Mucosa of stomach (tissue), 1 donor: Measurements from ENCODE around the gene SGIP1.

ENCODE experiments used
- H3K27me3 ChIP-seq: one replicate; pipeline ENCODE4 v1.7.0; 2013; ENCODE audit warnings: mild to moderate bottlenecking, low read length; ENCODE audit not compliant: control insufficient read depth, insufficient read depth
- H3K36me3 ChIP-seq: one replicate; pipeline ENCODE4 v1.7.0; 2013; ENCODE audit warnings: low read length; ENCODE audit not compliant: control insufficient read depth, insufficient read depth
- H3K4me1 ChIP-seq: one replicate; pipeline ENCODE4 v1.7.0; 2013; ENCODE audit warnings: mild to moderate bottlenecking, low read length; ENCODE audit not compliant: control insufficient read depth, insufficient read depth
- H3K4me3 ChIP-seq: one replicate; pipeline ENCODE4 v1.7.0; 2013; ENCODE audit warnings: low read length
- H3K9ac ChIP-seq: one replicate; pipeline ENCODE4 v1.7.0; 2013; ENCODE audit warnings: mild to moderate bottlenecking, low read length, moderate library complexity
- H3K9me3 ChIP-seq: one replicate; pipeline ENCODE4 v1.7.0; 2013; ENCODE audit warnings: mild to moderate bottlenecking, low read length, moderate library complexity; ENCODE audit not compliant: control insufficient read depth
- donor health status: Pancreatic carcinoma.

SGIP1 gene

DNA sequence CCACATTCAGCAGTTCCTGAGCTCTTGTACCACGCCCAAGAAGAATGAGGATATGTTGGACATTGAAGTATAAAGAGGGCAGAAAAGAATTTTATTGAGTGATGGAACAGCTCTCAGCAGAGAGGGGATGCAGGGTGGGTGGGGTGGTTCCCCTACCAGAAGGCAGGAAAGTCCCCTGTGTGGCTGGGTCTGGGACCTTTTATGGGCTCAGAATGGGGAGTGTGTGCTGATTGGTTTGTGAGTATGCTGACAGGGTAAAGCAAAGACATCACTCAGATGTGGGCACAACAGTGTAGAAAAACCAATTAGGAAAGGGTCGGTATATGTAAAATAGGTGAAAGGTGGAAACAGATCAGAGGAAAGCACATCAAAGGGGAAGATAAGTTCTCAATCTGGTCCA, 62.2 kb downstream of the SGIP1 start:
- Histone ChIP-seq H3K36me3 (no peaks in the 10 kb centered on the region), H3K4me3 (no peak overlapping the region), H3K9me3 (no peaks in the 10 kb centered on the region), H3K27me3 (no peaks in the 10 kb centered on the region), H3K9ac (no peak overlapping the region), H3K4me1 (no peaks in the 10 kb centered on the region)

DNA sequence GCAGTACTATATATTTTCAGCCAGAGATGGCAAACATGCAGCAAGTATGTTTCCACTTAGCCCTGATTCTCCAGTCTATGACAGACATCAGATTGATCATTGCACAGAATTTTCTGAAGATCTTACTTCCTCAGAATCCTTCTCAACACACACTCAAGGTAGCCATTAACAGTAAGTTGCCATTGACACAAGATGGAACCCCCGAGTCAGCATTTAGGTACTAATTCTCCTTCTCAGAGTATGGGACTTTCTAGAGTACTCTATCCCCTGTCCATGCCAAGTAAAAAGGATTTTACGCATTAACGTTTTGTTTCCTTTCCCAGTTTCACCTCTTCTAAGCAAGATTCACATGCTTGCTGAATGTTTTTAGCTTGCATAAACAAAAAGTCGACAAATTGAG, 63.5 kb downstream of the SGIP1 start:
- no peak overlapping the region for H3K4me3 ChIP-seq
- no peak overlapping the region for H3K9ac ChIP-seq
- H3K36me3 ChIP-seq = no peaks in the 10 kb centered on the region

DNA sequence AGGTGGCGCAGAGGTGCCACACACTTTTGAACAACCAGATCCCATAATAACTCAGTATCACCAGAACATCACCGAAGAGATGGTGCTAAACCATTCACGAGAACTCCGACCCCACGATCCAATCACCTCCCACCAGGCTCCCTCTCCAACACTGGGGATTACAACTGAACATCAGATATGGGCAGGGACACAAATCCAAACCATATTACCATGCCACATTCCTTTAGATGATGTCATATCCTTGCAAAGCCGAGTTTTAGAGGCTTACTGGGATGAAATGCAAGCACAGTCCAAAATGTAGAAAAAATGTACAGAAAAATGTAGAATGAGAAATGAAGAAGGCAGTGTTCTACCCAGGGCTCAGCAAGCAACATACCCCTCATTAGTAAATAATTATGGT, 64.7 kb downstream of the SGIP1 start:
- Histone ChIP-seq H3K4me1 (no peaks in the 10 kb centered on the region), H3K27me3 (no peaks in the 10 kb centered on the region), H3K9me3 (no peaks in the 10 kb centered on the region), H3K4me3 (no peak overlapping the region), H3K9ac (no peak overlapping the region), H3K36me3 (no peaks in the 10 kb centered on the region)

More for the DNA sequence above, 63.5 kb downstream of the SGIP1 start:
- no peaks in the 10 kb centered on the region for H3K9me3 ChIP-seq
- no peaks in the 10 kb centered on the region for H3K27me3 ChIP-seq
- H3K4me1 ChIP-seq = no peaks in the 10 kb centered on the region

DNA sequence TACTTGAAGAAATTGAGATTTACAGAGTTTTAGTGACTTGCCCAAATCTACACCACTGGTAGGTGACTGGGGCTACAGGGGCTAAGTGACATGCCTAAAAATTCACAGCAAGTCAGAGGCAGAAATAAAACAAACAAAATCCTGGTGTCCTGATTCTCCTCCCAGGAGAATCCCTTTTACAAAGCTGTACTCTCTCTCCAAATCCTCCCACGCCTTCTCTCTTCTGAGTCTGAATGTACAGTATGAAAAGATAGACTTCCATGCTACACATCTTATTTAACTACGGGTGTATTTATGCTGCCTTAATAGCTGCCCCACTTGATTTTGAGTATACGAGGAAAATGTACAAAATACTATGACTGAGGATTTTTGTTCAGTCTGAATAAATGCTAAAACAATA, 65.4 kb downstream of the SGIP1 start:
- Histone ChIP-seq H3K4me1 (no peaks in the 10 kb centered on the region), H3K4me3 (no peak overlapping the region), H3K36me3 (no peaks in the 10 kb centered on the region), H3K9me3 (no peaks in the 10 kb centered on the region), H3K27me3 (no peaks in the 10 kb centered on the region), H3K9ac (no peak overlapping the region)

DNA sequence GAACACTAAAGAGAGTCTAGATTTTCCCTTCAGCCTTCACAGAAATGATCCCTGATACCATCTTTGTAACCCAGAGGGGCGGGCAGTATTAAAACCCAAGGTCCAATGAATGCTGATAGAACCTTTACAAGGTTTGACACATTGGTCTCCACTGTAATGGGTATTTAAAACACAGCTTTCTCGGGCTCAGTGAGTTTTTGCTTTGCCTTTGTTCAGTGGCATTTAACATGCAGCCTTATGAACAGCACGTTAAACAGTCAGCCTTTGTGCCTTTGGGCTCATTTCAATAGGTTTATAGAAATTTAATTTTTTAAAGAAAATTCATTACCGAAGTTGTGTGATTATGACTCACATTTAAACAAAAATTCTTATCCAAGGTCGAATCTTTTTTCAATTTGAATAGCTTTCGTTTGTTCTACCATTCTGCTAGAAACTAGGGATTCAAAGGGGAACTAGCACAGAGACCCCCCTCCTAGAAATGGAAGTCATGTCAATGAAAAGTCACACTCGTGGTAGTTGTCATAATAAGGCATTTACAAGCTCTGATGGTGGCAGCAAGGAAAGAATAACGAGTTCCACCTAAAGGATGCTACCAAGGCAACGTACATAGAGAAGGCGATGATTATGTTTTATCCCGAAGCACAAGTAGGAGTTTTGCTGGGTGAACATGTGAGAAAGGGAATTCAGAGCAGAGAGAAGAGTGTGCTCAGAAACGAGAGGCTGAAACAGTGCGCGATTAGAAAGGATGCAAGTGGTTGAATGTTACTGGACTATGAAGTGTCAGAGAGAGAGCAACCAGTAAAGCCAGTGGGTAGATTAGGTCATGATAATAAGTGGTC, 66.2 kb downstream of the SGIP1 start:
- Histone ChIP-seq H3K9me3 (no peaks in the 10 kb centered on the region), H3K9ac (no peak overlapping the region), H3K27me3 (no peaks in the 10 kb centered on the region), H3K4me1 (no peaks in the 10 kb centered on the region), H3K36me3 (no peaks in the 10 kb centered on the region), H3K4me3 (no peak overlapping the region)

DNA sequence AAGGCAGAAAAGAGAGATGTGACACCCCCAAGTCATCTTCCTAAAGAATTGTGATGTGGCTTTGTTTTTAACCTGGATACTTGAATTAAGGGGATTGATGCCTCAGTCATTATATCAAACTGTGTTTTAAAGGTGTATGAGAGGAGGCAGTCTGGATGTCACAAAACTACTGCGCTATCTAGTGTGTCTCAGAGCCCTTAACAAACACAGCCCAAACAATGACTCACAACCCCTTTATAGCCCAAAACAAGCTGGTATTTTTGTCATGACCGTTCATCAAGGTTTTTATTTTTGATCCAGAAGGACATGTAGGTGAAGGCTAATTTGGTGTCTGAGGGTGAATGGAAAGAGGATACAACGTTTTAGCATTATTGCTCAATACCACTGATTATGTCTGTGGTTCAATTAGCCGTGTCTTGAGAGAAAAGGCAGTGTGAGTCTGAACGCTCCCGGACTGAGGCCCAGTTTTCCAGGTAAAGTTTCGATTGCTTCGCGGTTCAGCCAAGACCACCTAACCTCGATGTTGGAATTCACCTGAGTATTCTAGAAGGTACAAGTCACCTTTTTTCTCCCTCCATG, 71.6 kb downstream of the SGIP1 start:
- Histone ChIP-seq H3K4me3 (no peak overlapping the region), H3K4me1 (no peaks in the 10 kb centered on the region), H3K36me3 (no peaks in the 10 kb centered on the region), H3K9ac (no peak overlapping the region), H3K9me3 (no peaks in the 10 kb centered on the region), H3K27me3 (no peaks in the 10 kb centered on the region)

DNA sequence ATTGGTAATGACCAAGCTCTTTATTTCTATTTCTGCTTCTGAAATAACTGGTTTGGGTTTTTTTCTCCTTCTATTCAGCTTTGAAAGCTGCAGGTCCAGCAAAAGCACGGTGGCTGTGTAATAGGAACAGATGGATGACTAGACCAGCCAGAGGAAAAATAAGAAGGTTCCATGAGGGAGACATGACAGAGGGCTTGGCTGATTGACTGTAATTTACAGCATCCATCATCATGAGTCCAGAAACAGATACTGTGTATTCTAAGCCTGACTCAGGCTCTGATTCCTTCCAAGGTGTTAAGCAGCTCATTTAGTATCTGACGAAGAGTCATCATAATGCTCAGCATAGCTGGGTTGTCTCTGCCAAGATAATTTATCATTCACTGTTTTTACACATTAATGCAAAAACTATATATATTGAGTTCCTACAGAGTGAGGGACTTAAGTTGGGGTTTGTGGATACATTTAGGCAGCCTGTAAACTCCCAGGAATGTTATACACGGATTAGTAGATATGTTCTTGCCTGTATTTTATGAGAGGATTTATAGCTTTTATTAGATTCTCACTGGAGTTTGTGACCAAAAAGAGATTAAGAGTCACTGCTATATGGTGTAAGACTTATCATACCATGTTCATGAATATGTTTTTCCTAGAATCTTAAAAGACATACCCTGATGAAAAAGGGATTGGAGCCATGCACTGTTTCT, 72.6 kb downstream of the SGIP1 start:
- Histone ChIP-seq H3K27me3 (no peaks in the 10 kb centered on the region), H3K4me1 (no peaks in the 10 kb centered on the region), H3K36me3 (no peaks in the 10 kb centered on the region), H3K9me3 (no peaks in the 10 kb centered on the region), H3K9ac (no peak overlapping the region), H3K4me3 (no peak overlapping the region)

DNA sequence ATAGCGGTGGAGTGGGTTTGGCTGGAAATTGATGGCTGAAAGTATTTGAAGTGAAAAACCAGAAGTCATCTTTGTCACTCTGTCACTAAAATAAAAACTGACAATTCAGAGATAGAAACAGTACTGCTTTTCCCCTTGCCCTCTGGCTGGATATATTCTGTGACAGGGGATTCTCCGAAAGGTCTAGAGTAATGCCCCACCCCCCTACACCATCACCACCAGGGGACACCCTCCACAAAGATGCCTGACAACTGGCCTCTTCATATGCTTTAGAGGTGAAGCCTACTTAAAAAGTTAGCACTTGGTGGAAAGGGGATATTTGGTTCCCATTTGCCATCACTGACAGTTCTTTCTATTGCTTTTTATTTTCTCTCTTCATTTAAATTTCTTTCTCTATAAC, 73.5 kb downstream of the SGIP1 start:
- Histone ChIP-seq H3K27me3 (no peaks in the 10 kb centered on the region), H3K4me3 (no peak overlapping the region), H3K4me1 (no peaks in the 10 kb centered on the region), H3K36me3 (no peaks in the 10 kb centered on the region), H3K9ac (no peak overlapping the region), H3K9me3 (no peaks in the 10 kb centered on the region)

DNA sequence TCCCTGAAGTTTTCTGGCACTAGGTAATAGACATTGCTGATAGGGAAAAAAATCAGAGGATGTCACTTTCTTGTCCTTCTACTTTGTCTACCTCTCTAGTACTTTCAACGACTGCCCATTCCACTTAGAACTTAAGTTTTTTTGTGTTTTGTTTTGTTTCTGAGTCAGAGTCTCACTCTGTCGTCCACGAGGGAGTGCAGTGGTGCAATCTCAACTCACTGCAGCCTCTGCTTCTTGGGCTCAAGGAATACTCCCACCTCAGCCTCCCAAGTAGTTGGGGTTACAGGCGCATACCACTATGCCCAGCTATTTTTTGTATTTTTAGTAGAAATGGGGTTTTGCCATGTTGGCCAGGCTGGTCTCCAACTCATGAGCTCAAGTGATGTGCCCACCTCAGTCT, 79.2 kb downstream of the SGIP1 start:
- no peaks in the 10 kb centered on the region for H3K27me3 ChIP-seq
- no peak overlapping the region for H3K4me3 ChIP-seq
- no peaks in the 10 kb centered on the region for H3K36me3 ChIP-seq
- no peaks in the 10 kb centered on the region for H3K9me3 ChIP-seq
- H3K4me1 ChIP-seq = no peaks in the 10 kb centered on the region
- no peak overlapping the region for H3K9ac ChIP-seq

DNA sequence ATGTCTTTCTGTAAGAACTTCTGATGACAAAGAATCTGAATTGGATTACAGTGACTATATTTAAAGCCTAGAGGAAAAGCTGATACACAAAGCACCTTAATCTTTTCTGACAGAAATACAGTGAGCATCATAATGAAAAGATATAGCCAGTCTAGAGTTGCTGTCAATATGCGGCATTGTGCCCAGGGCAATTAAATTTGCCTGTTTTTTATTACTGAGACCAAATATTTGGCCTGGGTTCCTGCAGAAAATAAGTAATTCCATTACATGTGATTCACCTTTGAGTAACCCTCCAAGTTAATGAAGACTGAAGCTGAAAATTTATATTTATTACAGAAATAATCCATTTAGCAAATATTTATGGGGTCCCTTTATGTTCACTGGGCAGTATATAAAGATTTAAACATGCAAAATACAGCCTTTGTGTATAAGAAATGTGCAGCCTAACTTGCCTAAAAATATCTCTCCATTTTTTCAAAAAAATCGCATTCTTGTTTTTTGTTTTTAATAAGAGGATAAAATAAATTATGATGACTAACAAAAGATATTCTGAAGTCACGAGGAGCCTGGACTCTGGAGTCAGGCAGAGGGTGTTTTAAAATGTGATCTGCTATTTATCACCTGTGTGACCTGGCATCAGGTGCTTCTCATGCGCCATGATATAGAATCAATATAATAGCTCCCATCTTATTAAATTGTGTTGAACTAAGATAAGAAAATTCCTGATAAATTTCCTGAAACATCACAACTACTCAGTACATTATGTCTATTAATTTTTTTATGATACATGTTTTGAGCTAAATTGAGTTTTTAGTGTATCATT, 83.6 kb downstream of the SGIP1 start:
- H3K4me3 ChIP-seq = no peak overlapping the region
- no peak overlapping the region for H3K9ac ChIP-seq
- no peaks in the 10 kb centered on the region for H3K36me3 ChIP-seq
- no peaks in the 10 kb centered on the region for H3K4me1 ChIP-seq
- no peaks in the 10 kb centered on the region for H3K27me3 ChIP-seq
- no peaks in the 10 kb centered on the region for H3K9me3 ChIP-seq

DNA sequence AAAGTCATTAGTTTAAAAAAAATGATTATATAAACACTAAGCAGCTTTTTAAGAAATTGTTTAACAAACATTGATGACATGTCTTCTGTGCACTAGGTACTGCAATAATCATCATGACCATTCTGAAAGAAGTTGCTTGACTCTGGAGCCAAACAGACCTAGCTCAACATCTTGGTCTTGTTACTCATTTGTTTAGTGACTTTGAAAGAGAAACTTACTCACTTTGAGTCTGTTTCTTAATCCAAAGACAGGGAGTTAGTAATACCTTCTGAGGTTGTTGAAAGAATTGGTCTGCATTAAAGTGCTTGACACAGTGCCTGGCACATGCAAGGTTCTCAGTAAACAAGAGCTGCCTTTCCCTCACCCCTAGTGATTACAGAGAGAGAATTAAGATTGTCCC, 84.4 kb downstream of the SGIP1 start:
- no peaks in the 10 kb centered on the region for H3K4me1 ChIP-seq
- no peak overlapping the region for H3K4me3 ChIP-seq
- no peaks in the 10 kb centered on the region for H3K36me3 ChIP-seq
- no peak overlapping the region for H3K9ac ChIP-seq
- no peaks in the 10 kb centered on the region for H3K9me3 ChIP-seq
- H3K27me3 ChIP-seq = no peaks in the 10 kb centered on the region

DNA sequence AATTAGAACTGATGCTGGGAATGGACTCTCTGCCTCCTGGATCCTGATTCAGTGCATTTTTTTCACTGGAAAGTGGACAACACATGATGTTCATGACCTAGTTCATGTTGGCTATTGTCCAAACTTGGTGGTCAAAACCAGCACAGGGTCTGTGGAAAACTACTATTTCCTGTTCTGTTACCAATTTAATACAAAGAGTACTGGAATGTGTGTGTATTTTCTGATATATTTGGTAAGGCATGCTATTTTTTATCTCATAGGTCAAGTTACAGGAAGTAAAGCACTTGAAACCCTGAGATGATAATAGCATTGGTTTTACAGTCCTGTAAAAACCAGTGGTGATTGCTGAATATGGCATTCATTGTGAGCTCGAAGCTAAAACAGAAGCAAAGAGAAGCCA, 89.9 kb downstream of the SGIP1 start:
- H3K9me3 ChIP-seq = no peaks in the 10 kb centered on the region
- no peaks in the 10 kb centered on the region for H3K4me1 ChIP-seq
- no peak overlapping the region for H3K9ac ChIP-seq

More for the DNA sequence above, 89.9 kb downstream of the SGIP1 start:
- Histone ChIP-seq H3K27me3 (no peaks in the 10 kb centered on the region), H3K36me3 (no peaks in the 10 kb centered on the region), H3K4me3 (no peak overlapping the region)
